GM12878 (cell line): Measurements from ENCODE around the gene PRKCE. TPM values are rescaled to one million over a fixed set of nuclear protein-coding genes. Genes with fewer than 3 reads are reported as not detected.

Experiments used
- ATAC-seq: fragments of 200-7000 bp; cut with Tn5 transposase; 3 replicates; pipeline ENCODE4 v1.9.1; 2020; ENCODE audit warnings: mild to moderate bottlenecking, moderate library complexity
- BruUV-seq: library from RNA; stranded (reverse); fragments of 400-500 nt; replicated peaks from 2 replicates; lab custom pipeline; 2021; lab: Mats Ljungman, UMichigan
- CTCF ChIA-PET: fragments of 300-600 bp; sonication (Branson Sonifier 250); formaldehyde crosslinking; extraction: SDS; loops from one replicate; lab custom pipeline; 2021; ENCODE audit warnings: inconsistent platforms; lab: Yijun Ruan, JAX
- POLR2A ChIA-PET: fragments of 350-600 bp; formaldehyde crosslinking; extraction: SDS; loops from one replicate; lab custom pipeline; 2021; ENCODE audit warnings: inconsistent platforms; lab: Charles Lee
- RAD21 ChIA-PET: fragments of 300-600 bp; sonication (Branson Sonifier 250); formaldehyde crosslinking; loops from one replicate; lab custom pipeline; 2023; ENCODE audit warnings: antibody characterized with exemption; ENCODE audit not compliant: unreplicated experiment; lab: Charles Lee
- SMC1A ChIA-PET: fragments of 300-600 bp; sonication (Branson Sonifier 250); formaldehyde crosslinking; loops from one replicate; lab custom pipeline; 2023; ENCODE audit not compliant: unreplicated experiment, uncharacterized antibody; lab: Charles Lee
- DNase-seq: peaks from one replicate; pipeline ENCODE4 v3.0.0-alpha.2; 2011; ENCODE audit warnings: low read depth, low spot score
- FAIRE-seq: peaks from 3 replicates; lab custom pipeline; 2011; peaks lifted over from hg19 to GRCh38; lab: Jason Lieb, UNC
- H2AFZ ChIP-seq: 2 replicates; pipeline ENCODE4 v1.6.0; 2011; ENCODE audit warnings: low read depth, low read length, control low read depth; ENCODE audit not compliant: control insufficient read depth
- H3K27ac ChIP-seq: 2 replicates; pipeline ENCODE4 v1.5.1; 2011; ENCODE audit warnings: control low read depth; ENCODE audit not compliant: control insufficient read depth, insufficient read depth
- H3K27me3 ChIP-seq, 2 experiments: replicated peaks in 1 of 2; 2 replicates each; pipeline versions ENCODE4 v1.6.0 to v1.6.1; 2011; ENCODE audit warnings: low read length in 1 of 2; ENCODE audit not compliant: control insufficient read depth in 2 of 2, insufficient read depth in 2 of 2
- H3K36me3 ChIP-seq, 2 experiments: 2 replicates each; pipeline ENCODE4 v1.5.1; 2011; ENCODE audit warnings: low read length in 1 of 2; ENCODE audit not compliant: control insufficient read depth in 2 of 2, insufficient read depth in 2 of 2
- H3K4me1 ChIP-seq: 2 replicates; pipeline ENCODE4 v1.6.1; 2011; ENCODE audit warnings: mild to moderate bottlenecking, low read length, moderate library complexity, mixed read lengths; ENCODE audit not compliant: control insufficient read depth, insufficient read depth
- H3K4me2 ChIP-seq: 2 replicates; pipeline ENCODE4 v1.6.0; 2011; ENCODE audit warnings: control low read depth; ENCODE audit not compliant: control insufficient read depth, insufficient read depth
- H3K4me3 ChIP-seq: fragments of 200-600 bp; sonication (generic); 2 replicates; pipeline ENCODE4 v1.5.1; 2016
- H3K79me2 ChIP-seq: 2 replicates; pipeline ENCODE4 v1.6.0; 2011; ENCODE audit warnings: low read length; ENCODE audit not compliant: control insufficient read depth, insufficient read depth
- H3K9ac ChIP-seq: 2 replicates; pipeline ENCODE4 v1.8.0; 2011; ENCODE audit warnings: low read length, control low read depth, mixed read lengths; ENCODE audit not compliant: control insufficient read depth, insufficient read depth
- H3K9me3 ChIP-seq: replicated peaks from 3 replicates; pipeline ENCODE4 v1.5.1; 2011; ENCODE audit warnings: mild to moderate bottlenecking, low read length; ENCODE audit not compliant: control insufficient read depth, insufficient read depth
- H4K20me1 ChIP-seq: 2 replicates; pipeline ENCODE4 v1.6.0; 2011; ENCODE audit not compliant: control insufficient read depth, insufficient read depth
- BRCA1 ChIP-seq: IDR thresholded peaks from 2 replicates; pipeline ENCODE4 v1.6.1; 2011; ENCODE audit warnings: low read depth, low read length, improper control_type of control experiment
- EZH2 ChIP-seq: IDR thresholded peaks from 2 replicates; pipeline ENCODE4 v1.6.1; 2012; ENCODE audit warnings: low read depth, mild to moderate bottlenecking, control low read depth, inconsistent platforms, low read length, borderline replicate concordance; ENCODE audit not compliant: control insufficient read depth
- KAT2A ChIP-seq: conservative IDR thresholded peaks from 2 replicates; pipeline ENCODE4 v1.6.1; 2011; ENCODE audit warnings: low read depth, low read length; ENCODE audit not compliant: control insufficient read depth
- WGBS: methylation state at CpG from one replicate; pipeline ENCODE4 v1.1.6; 2016; ENCODE audit warnings: low lambda C conversion rate; ENCODE audit not compliant: insufficient replicate concordance, insufficient coverage; ENCODE audit errors: missing lambda C conversion rate; 5-methylcytosine and 5-hydroxymethylcytosine counted together
- in situ Hi-C: fragments of 300-500 bp; cut with MboI; formaldehyde crosslinking; loops from 9 replicates; pipeline ENCODE4 v1.14.3; 2018; ENCODE audit warnings: mixed read lengths
- intact Hi-C: fragments of 100-400 bp; cut with micrococcal nuclease; formaldehyde crosslinking; loops from one replicate; pipeline ENCODE4 v1.14.2; 2022; ENCODE audit not compliant: unreplicated experiment
- polyA plus RNA-seq, 11 experiments: library from polyadenylated mRNA; depleted of rRNA in 4 of 11; unstranded in 6 of 11; stranded (reverse) in 5 of 11; fragments of >200 nt; fragmentation: Nextera tagmentation in 4 of 11; fragmentation: Illumina TruSeq in 1 of 11; extraction: Ambion mirVana in 4 of 11; extraction: Trizol in 1 of 11; gene quantifications; 1 replicate in 1 of 11; 2 replicates in 10 of 11; pipeline versions ENCODE4 v1.2.1 to v1.2.3, GENCODE V29; 2011 to 2016; ENCODE audit warnings: inconsistent platforms in 2 of 11, missing spikeins in 2 of 11, low read depth in 1 of 11
- total RNA-seq, 4 experiments: library from RNA; depleted of rRNA in 3 of 4; stranded (reverse); fragments of >200 nt in 3 of 4; fragmentation: Illumina TruSeq in 1 of 4; extraction: Trizol in 1 of 4; gene quantifications; 2 replicates each; pipeline versions ENCODE4 v1.2.1 to v1.2.3, GENCODE V29; 2013 to 2021
- TF ChIP-seq, protein P1 (sequence below): fragments of 450-650 bp; formaldehyde crosslinking; IDR thresholded peaks from 2 replicates; pipeline ENCODE4 v1.4.0; 2022; ENCODE audit warnings: mild to moderate bottlenecking, moderate library complexity
- TF ChIP-seq, protein P2 (sequence below): IDR thresholded peaks from 2 replicates; pipeline ENCODE4 v1.6.1; 2011; ENCODE audit warnings: mild to moderate bottlenecking, low read depth, low read length, moderate library complexity; ENCODE audit not compliant: insufficient replicate concordance

Gene PRKCE
- total and polyA plus RNA-seq, 10 of the 15 experiments (the other 5 are each of a cell fraction or from before 2014, with no cell fraction given) = 2.6 to 28.2 (median 11.3) TPM

DNA sequence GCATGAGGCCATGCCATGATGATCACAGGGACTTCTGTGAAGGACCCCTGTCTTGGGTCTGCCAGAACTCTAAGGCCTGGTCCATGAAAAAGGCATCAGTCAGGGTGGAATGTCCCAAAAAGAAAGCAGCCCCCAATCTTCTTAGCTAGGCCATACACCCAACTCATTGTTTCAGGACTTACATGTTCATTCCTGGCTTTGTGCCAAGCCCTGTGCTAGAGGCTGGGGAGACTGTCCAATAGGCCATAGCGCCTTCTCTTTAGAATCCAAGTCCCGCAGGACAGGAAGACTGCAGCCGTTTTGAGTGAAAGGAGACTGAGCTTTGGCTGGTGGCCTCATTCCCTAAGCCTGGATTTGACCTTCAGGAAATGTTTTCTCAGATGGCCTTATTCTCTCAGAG lies 247.3 kb downstream of the PRKCE start (continued):
- TF ChIP-seq, protein P1, sequence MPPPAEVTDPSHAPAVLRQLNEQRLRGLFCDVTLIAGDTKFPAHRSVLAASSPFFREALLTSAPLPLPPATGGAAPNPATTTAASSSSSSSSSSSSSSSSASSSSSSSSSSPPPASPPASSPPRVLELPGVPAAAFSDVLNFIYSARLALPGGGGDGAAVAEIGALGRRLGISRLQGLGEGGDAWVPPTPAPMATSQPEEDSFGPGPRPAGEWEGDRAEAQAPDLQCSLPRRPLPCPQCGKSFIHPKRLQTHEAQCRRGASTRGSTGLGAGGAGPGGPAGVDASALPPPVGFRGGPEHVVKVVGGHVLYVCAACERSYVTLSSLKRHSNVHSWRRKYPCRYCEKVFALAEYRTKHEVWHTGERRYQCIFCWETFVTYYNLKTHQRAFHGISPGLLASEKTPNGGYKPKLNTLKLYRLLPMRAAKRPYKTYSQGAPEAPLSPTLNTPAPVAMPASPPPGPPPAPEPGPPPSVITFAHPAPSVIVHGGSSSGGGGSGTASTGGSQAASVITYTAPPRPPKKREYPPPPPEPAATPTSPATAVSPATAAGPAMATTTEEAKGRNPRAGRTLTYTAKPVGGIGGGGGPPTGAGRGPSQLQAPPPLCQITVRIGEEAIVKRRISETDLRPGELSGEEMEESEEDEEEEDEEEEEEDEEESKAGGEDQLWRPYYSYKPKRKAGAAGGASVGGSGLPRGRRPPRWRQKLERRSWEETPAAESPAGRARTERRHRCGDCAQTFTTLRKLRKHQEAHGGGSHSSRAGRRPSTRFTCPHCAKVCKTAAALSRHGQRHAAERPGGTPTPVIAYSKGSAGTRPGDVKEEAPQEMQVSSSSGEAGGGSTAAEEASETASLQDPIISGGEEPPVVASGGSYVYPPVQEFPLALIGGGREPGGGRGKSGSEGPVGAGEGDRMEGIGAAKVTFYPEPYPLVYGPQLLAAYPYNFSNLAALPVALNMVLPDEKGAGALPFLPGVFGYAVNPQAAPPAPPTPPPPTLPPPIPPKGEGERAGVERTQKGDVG = no peak
- TF ChIP-seq, all 136 proteins: peak for 0

DNA sequence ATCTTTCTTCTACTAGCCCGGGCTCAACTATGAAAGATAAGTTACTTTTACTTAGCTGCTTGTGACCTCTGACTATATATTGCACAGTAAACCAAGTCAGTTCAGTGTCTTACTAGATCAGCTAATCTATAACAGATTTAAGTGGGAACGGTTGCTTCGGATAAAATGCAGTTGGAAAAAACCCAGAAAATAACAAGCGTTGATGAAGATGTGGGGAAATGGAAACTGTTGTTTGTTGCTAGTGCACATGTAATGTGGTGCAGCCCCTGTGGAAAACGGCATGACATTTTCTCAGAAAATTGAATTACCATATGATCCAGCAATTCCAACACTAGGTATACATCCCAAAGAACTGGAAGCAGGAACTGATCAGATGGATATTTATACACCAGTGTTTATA lies 248.5 kb downstream of the PRKCE start:
- POLR2A ChIA-PET = no interaction called here
- intact Hi-C loops = no loop called here
- Histone ChIP-seq H3K9ac (no peak overlapping the region), H3K4me3 (no peak overlapping the region), H3K4me2 (no peak overlapping the region), H2AFZ (no peak overlapping the region), H3K36me3 (no peaks in the 10 kb centered on the region; a peak in 1 of 4 replicates), H3K79me2 (peaks cover 2% of the 10 kb centered on the region; the same call in 1 of the 2 replicates), H3K27ac (no peak overlapping the region), H4K20me1 (no peaks in the 10 kb centered on the region), H3K4me1 (peaks cover 27% of the 10 kb centered on the region), H3K9me3 (no peaks in the 10 kb centered on the region), H3K27me3 (no peaks in the 10 kb centered on the region)
- DNase-seq = no peak
- CTCF ChIA-PET = interaction anchor here (1.7 kb wide), 1 partner anchor 13 kb away, joined by 3 read pairs; no protein-coding TSS in a partner anchor
- WGBS = 93% methylated on average over 5 of the region's 5 CpGs
- no peak for ATAC-seq
- no peak for FAIRE-seq
- RAD21 ChIA-PET = interaction anchor here (1.3 kb wide), 1 partner anchor 40 kb away, joined by 3 read pairs; no protein-coding TSS in a partner anchor
- SMC1A ChIA-PET = interaction anchor here (0.9 to 2.4 kb wide), 3 partner anchors 10 to 66 kb away, joined by 4 to 11 read pairs (median 7); no protein-coding TSS in a partner anchor
- no TSS peak for BruUV-seq
- no peak for TF ChIP-seq EZH2
- TF ChIP-seq KAT2A = no peak
- TF ChIP-seq BRCA1 = no peak
- TF ChIP-seq, protein P2, sequence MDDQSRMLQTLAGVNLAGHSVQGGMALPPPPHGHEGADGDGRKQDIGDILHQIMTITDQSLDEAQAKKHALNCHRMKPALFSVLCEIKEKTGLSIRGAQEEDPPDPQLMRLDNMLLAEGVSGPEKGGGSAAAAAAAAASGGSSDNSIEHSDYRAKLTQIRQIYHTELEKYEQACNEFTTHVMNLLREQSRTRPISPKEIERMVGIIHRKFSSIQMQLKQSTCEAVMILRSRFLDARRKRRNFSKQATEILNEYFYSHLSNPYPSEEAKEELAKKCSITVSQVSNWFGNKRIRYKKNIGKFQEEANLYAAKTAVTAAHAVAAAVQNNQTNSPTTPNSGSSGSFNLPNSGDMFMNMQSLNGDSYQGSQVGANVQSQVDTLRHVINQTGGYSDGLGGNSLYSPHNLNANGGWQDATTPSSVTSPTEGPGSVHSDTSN = no peak
- in situ Hi-C loops = no loop called here
